GM18508 (cell line): ENCODE data around the gene NFIX.

ENCODE experiments used
- ATAC-seq: cut with Tn5 transposase; IDR thresholded peaks from one replicate; pipeline ENCODE4 v1.9.1; 2021; ENCODE audit warnings: moderate number of reproducible peaks; ENCODE audit not compliant: insufficient read depth, unreplicated experiment

Gene NFIX

GRCh38 chr19:13006431-13007281, 11.4 kb downstream of the NFIX start:
- no peak for ATAC-seq

- no peak for ATAC-seq
Observed at GRCh38 chr19:13007292-13008045, 12.2 kb downstream of the NFIX start.

- no peak for ATAC-seq
Observed at GRCh38 chr19:13008926-13009787, 13.9 kb downstream of the NFIX start.

- no peak for ATAC-seq
Observed at GRCh38 chr19:13010038-13010991, 15.0 kb downstream of the NFIX start.

- no peak for ATAC-seq
Observed at GRCh38 chr19:13010992-13011652, 15.8 kb downstream of the NFIX start.

GRCh38 chr19:13011653-13012389, 16.5 kb downstream of the NFIX start:
- ATAC-seq, result no peak

GRCh38 chr19:13012390-13012689, 17.1 kb downstream of the NFIX start:
- ATAC-seq, result no peak

GRCh38 chr19:13012690-13013608, 17.7 kb downstream of the NFIX start:
- ATAC-seq, result no peak

- no peak for ATAC-seq
Observed at GRCh38 chr19:13013649-13014048, 18.4 kb downstream of the NFIX start.

- no peak for ATAC-seq
Observed at GRCh38 chr19:13014101-13014920, 19.0 kb downstream of the NFIX start.

GRCh38 chr19:13014921-13015280, 19.6 kb downstream of the NFIX start:
- ATAC-seq, result no peak

- ATAC-seq, result no peak
Observed at GRCh38 chr19:13015361-13016223, 20.3 kb downstream of the NFIX start.

GRCh38 chr19:13016245-13016627, 21.0 kb downstream of the NFIX start:
- no peak for ATAC-seq

GRCh38 chr19:13016628-13017305, 21.5 kb downstream of the NFIX start:
- ATAC-seq, result no peak

- ATAC-seq, result no peak
Observed at GRCh38 chr19:13017306-13018034, 22.2 kb downstream of the NFIX start.
